Dedifferentiated amniotic fluid mesenchymal stem cell (primary cell): Measurements from ENCODE around the gene BAZ2B.
"Not testable (repeated sequence)": the region's sequence is repeated elsewhere in the genome, so short reads cannot be mapped to it uniquely, and the experiment has no call there.

Experiments used
- DNase-seq: peaks from one replicate; pipeline ENCODE4 v3.0.0-alpha.2; 2016; ENCODE audit errors: extremely low spot score

Gene BAZ2B

DNA sequence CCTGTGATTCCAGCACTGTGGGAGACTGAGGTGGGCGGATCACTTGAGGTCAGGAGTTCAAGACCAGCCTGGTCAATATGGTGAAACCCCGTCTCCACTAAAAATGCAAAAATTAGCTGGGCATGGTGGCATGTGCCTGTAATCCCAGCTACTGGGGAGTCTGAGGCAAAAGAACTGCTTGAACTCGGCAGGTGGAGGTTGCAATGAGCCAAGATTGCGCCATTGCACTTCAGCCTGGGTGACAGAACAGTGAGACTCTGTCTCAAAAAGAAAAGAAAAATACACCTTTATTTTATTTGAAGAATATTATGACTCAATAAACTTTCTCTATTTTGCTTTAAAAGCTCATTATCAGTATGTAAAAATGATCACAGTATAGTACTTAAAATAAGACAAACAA, 81.1 kb downstream of the BAZ2B start:
- not testable (repeated sequence) for DNase-seq

DNA sequence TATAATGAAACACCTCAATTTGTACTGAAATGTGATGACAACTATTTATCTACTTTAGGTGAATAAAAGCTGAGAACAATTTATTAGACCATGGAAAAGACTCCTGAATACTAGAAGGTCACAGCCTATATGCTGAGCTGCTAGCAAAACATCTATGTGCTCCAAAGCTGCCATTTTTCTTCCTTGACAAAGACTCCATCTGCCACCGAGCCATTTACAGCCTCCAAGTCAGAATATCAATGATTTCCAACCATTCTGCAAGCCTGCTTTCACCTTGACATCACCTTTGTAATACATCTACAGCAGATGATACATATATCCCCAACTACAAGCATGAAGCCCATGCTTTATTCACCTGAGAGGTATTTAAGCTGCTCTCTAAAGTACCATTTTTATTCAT, 84.9 kb downstream of the BAZ2B start:
- no peak for DNase-seq

DNA sequence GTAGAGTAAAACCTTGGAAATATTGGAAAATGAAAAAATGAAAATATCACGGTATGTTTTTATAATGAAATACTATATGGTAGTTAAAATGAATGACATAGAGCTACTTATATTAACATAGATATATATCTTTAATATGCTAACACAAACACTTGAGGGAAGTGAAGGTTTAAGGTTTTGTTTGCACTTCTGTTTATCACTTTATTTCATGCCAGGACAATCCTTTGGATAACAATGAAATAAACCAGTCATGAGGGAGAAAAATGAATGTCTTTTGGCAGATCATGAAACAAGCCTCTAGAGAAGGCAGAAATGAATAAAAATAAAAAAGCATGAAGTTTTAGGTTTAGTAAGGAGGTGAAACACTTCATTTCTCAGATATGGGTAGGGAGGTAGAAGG, 89.9 kb downstream of the BAZ2B start:
- DNase-seq, result no peak

DNA sequence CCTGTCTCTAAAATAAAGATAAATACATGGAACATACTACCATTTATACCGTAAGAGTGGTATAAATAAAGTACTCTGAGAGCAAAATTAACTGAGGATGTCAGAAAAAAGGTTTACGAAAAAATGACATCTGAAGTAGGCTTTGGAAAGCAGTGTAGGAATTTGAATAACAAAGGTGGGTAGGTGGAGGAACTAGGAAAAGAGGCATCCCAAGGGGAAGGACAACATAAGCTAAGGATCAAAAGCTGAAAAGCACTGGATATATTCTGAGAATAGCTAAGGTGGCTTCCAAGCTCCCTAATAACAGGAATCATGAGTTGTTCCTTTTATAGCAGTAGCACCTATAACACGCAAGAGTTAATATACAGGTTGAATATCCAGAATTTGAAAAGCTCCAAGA, 91.3 kb downstream of the BAZ2B start:
- DNase-seq, result no peak

DNA sequence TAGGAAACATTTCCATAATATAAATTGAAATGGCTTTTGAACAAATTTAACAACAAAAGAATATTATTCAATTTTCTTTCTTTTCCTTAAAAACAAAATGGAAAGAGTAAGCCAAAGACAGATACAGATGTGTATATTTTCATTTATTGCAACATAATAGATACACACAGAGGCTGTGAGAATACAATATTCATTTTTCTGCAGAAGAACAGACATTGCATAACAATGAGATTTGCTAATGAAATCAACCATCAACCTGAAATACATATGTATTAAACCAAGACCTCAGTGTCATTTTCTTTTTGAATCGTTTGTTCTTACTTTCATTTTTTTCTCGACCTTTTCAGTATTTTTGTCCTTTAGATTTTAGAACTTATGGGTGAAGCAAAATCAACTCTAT, 95.1 kb downstream of the BAZ2B start:
- DNase-seq, result no peak

DNA sequence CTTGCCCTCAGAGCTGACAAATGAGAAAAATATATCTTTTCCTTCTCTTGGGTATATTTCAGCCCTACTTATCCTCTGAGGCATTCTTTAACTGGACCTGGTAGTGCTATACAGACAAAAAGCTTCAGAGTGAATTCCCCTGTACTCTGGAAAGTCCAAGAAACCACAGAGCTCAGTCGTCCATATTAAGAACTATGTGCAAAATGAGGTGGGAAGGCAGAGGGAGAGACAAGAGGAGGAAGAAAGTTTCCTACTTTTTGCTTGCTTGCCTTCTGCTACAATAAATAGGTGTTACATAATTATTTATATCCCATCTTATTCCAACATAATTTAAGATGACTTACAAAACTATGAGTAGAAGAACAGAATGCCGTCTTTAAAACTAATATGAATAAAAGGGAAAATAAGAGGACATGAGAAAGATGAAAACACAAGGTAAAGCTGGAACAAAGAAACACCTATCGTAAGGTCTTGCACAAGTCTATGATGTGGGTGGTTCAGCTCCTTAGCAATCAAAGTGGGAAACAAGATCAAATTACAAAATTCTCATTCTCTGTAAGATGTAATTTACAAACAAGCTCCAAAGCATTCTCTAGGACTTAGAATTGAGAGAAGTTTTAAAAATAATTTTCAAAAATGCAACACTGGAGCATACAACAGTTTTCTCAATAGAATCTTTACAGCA, 97.9 kb downstream of the BAZ2B start:
- no peak for DNase-seq

DNA sequence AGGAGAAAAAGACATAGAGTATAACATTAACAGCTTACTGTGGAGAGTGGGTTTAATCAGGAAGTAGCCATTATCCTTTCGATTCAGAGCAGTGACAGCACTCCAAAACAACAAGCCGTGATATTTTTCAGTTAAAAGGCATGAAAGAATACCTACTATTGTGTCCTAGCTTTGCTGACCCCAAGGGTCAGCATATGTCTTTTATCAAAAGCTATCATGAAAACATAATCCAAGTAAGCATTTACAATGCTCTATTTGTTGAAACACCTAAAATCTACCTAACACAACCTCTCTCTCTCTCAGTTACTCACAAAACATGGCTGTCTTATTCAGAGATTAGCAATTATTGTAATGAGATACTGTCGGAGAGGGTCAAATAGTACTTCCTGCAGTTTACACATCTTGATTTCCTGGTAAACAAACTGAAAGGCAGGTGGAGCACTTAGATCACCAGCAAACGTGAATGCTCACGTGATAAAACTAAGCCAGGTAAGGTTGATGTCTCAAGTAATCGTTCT, 100.0 kb downstream of the BAZ2B start:
- no peak for DNase-seq

DNA sequence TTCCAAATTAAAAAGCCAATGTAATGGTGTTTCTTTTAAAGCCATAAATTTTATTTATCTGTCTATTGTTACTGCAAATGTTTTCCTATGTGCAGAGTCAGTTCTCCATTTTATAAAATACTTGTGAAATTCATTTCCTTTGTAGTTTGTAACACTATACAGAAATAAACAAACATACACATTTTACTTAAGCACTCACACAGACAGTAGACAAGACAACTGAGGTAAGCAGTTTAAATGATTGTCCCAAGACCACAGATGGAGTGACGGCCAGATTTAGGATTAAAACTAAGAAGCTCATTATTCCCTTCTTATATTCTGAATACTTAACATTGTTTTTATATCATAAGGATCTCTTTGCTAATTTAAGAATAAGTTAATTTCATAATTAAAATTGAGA, 100.9 kb downstream of the BAZ2B start:
- DNase-seq, result no peak

DNA sequence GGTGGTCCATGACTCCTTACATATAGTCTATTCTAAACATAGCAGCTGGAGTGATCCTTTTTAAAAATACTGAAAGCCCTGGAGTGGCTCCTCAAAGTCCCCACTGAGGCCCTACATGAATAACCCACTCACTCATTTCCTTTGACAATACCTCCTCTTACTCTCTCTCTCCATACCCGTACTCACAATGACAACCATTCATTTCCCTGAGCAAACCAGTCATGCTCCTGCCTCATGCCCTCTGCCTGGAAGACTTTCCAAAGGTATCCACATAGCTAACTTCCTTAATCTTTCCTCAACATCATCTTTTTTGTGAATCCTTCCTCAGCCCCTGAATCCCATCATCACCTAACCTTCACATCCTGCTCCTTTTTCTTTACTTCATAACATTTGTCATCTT, 102.6 kb downstream of the BAZ2B start:
- no peak for DNase-seq

DNA sequence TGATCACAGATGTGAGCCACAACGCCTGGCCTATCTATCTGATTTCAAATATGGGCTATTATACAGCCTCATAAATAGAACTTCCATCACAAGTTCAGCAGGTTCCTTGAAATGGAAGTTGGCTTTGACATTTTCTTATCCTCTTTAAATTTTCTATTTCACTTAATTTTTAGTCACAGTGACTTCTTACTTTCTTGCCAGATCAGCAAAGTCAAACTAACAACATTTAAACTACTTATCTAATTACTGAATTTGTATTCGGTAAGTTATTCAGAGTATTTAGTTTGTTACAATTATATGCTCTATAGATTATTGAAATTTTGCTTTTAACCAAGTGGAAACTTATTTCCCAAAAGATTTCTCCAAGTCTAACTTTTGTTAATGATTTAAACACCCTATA, 108.2 kb downstream of the BAZ2B start:
- no peak for DNase-seq

DNA sequence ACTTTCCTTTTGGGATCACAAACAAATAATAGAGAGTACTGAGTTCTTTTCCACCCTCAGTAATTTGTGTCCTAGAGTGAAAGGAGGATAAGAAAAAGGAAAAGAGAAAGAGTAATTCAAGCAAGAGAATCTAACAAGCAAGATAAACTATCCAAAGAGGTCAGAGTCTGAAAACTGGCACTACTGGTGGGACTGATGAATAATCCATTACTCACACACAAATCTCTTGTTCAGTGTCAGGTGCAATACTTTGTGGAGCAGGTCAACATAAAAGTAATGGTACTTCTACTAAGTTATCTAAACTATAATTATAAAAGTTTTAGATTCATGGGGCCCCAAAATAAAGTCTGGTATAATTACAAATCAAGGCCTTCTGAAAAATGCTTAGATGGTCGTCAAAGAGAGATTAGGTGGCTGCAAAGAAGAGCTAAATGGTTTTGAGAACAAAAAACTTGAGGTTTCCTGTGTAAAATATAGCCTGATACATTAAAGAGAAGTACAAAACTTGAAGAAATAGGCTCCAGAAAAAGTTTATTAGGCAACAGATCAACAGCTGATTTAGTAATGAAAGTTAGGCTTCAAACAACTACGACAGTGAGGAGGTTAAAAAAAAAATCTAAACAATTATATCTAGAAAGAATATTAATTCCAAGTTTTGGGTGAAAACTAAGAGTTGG, 109.4 kb downstream of the BAZ2B start:
- no peak for DNase-seq

DNA sequence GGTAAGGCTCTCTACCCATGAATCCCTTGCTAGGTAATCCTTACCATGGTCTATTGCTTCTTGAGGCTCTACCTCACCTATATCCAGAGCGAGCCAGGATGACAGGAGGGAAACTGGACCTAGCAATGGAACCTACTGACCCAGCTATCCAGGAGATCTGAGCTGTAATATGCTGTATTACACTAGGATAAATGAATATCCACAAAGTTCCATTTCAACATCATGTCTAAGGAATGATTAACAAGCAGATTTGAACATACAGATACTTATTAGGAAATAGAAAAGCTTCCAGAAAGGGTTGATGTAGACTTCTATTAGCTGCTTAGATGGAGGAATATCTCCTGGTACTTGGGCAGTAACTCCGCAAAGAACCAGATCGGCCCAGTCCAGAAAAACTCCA, 110.1 kb downstream of the BAZ2B start:
- DNase-seq, result no peak

DNA sequence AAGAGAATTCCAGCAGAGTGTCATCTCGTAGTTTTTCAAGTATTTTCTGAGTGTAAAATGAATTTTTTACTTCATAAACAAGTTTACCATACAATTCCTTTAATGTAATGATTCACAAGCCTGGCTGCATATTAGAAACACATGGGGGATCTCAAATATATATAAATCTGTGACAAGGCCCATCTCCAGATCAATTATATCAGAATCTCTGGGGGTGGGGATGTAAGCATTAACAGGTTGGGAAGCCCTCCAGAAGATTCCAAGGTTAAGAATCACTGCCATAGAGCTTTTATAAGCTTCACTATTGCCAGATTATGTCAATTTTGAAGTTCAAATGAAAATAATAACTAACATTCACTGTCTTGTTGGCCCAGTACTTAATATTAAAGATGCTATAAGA, 111.2 kb downstream of the BAZ2B start:
- DNase-seq, result no peak

DNA sequence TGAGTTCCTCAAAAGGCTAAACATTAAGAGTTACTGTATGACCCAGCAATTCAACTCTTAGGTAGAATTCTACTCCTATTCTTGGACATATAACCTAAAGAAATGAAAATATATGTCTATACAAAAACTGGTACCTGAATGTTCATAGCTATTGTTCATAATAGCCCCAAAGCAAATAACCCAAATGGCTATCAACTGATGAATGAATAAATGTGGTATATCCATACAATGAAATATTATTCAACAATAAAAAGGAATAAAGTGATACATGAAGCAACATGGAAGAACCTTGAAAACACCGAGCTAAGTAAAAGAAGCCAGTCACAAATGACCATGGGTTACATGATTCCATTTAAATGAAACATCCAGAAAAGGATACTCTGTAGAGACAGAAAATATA, 114.6 kb downstream of the BAZ2B start:
- no peak for DNase-seq

DNA sequence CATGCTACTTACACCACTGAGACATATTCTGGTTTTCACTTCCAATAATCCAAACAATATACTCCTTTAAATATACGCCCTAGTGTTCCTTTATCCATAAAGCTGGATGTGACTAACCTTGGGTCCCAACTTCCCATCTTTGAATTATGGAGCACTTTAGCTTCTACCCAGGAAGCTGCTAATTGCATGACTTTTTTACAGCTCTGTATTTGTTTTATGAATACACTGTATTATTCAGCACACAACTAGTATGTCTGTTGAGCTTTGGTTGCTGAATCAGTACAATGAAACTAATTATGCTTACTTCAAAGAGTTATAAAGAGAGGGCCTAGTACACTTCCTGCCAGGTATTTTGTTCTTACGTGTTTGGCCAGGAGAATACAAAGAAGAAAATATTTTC, 118.5 kb downstream of the BAZ2B start:
- DNase-seq, result no peak

DNA sequence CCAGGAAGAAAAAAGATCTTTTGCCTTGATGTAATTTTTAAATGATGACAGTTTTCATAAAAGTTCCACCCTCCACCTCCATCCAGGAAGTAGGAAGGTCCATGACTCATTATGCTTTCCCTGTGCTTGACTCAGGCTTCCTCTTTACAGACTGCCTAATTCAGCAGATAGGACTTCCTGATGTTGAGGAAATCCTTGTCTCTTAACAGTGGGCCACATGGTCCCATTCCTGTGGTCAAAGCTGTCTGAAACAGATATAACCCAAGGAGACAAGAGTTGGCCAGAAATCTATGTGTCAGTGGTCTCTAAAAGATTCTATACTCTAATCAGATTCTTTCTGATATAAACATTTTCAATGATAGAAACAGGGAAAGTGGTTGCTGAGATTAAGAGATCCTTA, 119.1 kb downstream of the BAZ2B start:
- DNase-seq, result peak; percentile 73

DNA sequence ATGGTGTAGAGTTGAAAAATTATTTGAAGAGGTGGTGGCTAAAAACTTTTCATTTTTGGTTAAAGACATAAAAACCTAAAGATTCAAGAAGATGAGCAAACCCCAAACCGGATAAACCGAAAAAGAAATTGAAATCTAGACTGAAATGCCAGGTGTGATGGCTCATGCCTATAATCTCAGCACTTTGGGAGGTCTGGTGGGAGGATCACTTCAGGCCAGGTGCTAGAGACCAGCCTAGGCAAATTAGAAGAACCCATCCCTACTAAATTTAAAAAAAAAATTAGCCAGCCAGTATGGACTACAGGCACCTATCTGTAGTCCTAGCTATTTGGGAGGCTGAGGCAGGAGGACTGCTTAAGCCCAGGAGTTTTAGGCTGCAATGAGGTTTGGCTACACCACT, 126.9 kb downstream of the BAZ2B start:
- DNase-seq, result no peak

DNA sequence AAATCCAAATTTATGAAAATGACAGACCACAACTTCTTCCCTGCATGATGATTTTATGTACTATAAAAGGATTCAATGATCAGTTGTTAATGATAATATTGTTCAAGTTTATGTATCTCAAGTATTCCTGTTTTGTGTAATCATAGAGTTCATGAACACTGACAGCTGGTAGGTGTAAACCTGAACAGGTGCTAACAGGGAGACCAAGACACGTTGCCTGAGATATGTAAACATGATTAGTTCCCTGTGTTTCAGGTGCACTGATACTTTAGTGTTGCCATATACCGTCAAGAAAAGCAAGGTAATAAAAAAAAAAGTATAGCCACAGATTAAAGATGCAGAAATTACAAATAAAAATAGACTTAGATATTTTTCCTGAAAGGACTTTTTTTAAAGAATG, 131.8 kb downstream of the BAZ2B start:
- no peak for DNase-seq

DNA sequence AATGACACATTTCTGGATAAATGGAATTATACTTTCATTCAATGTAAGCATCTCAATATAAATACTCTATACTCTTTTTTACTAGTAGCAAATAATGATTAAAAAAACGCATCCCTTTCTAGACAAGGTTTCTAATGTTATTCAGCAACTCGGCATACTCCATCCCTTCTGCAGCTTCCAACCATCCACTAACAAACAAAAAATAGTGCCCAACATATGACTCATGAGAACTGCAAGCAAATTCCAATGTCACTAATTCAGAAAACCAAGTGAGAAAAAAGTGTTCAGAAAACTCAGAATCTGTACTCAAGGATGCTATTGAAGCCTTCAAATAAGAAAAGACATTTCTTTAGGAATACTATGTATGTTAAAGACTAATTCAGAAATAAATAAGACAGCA, 140.0 kb downstream of the BAZ2B start:
- no peak for DNase-seq

DNA sequence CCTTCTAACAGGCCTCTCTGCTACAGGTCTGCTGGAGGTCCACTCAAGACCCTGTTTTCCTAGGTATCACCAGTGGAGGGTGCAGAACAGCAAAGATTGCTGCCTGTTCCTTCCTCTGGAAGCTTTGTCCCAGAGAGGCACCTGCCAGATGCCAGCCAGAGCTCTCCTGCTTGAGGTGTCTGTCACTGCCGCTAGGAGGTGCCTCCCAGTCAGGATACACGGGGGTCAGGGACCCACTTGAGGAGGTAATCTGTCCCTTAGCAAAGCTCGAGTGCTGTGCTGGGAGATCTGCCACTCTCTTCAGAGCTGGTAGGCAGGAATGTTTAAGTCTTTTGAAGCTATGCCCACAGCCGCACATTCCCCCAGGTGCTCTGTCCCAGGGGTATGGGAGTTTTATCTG, 140.6 kb downstream of the BAZ2B start:
- no peak for DNase-seq

DNA sequence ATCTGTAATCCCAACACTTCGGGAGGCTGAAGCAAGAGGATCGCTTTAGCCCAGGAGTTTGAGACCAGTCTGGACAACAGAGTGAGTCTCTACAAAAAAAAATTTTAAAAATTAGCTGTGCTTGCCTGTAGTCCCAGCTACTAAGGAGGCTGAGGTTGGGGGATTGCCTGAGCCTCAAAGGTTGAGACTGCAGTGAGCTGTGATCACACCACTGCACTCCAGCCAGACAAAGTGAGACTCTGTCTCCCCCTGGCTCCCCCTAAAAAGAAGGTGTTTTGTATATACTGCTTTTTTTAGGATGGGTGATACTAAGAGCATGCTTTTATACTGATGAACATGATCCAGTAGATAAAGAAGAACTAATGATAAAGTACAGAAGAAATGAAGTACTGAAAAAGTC, 145.0 kb downstream of the BAZ2B start:
- DNase-seq, result no peak

DNA sequence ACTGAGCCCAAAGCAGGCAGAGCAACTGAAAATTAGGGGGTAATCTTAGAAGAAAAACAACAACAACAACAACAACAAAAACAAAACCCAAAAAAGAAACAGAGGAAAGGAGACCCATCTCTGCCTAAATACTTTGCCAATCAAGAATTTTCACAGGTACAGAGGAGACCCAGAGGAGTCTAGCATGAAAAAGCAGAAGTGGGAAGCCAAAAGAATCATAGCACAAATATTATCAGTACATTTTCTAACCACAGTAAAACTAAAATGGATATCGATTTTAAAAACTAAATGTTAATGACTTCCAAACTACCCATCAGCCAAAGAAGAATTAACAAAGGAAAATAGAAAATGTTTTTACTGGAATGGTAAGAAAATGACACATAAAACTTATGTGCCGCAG, 148.1 kb downstream of the BAZ2B start:
- DNase-seq, result no peak

DNA sequence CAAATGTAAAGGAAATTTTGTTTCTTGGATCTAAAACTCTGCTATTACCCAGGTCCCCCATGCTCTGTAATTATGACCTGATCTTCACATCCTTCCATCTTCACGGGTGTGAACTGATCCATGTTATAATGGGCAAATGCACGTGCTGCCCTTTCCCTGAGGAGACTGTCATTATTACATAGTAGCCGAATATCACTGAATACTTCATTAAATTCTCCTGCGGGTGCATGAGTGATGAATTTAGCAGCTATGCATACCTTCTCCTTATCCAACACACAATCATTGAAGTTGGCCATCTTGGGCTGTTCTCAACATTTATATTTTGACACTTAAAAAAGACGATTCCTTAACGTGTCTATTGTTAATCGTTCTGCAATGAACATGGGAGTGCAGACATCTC, 153.4 kb downstream of the BAZ2B start:
- DNase-seq, result no peak
